Erythroblast (primary cell): ENCODE measurements around the gene TMEM184B.

ENCODE experiments used
- GATA1 ChIP-seq: IDR thresholded peaks from 2 replicates; pipeline ENCODE4 v1.6.1; 2011; ENCODE audit warnings: low read depth, mild to moderate bottlenecking, control low read depth, low read length, moderate library complexity
- POLR2A ChIP-seq: IDR thresholded peaks from 2 replicates; pipeline ENCODE4 v1.6.1; 2011; ENCODE audit warnings: mild to moderate bottlenecking, low read length

DNA sequence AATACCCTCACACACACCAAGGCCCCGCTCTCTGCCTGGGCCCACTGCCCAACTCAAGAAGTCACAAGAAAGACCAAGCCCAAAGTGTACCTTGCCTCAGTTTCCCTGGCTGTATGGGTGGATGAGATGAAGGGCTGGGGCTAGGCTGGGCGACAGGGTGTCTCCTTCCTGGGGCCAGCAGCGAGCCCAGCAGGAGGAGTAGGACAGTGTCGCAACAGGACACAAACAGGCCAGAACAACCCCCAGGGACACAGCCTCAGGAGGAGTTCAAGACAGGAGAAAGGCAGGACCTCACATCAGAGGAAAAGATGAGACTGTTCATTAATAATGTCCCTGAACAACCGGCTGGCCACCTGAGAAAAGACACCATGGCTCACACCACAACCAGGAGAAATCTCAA is 31.2 kb upstream of the TMEM184B start:
- TF ChIP-seq POLR2A (no peak), GATA1 (no peak)
